ENCODE results near the gene SPHK1.

SPHK1 gene

GRCh38 chr17:76410328-76410965, 26.0 kb downstream of the SPHK1 start:
- no peak for DNase-seq

DNA sequence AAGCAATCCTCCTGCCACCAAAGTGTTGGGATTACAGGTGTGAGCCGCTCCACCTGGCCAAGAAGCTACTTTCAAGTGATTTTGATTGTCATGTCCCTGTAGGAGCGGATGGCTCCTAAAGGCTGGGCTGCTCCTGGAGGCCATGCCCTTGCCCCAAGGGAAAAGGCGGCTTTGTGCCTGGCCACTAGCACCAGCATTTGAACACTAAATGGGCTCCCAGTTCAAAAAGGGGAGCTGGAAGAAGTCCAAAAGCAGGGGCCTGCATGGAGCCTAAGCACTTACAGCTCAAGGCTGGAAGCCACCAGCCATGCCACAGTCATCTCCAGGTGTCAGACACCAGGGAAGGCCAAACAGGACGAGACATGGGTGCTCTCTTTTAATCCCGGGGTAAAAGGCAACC, 26.8 kb downstream of the SPHK1 start:
- no peak for DNase-seq

DNA sequence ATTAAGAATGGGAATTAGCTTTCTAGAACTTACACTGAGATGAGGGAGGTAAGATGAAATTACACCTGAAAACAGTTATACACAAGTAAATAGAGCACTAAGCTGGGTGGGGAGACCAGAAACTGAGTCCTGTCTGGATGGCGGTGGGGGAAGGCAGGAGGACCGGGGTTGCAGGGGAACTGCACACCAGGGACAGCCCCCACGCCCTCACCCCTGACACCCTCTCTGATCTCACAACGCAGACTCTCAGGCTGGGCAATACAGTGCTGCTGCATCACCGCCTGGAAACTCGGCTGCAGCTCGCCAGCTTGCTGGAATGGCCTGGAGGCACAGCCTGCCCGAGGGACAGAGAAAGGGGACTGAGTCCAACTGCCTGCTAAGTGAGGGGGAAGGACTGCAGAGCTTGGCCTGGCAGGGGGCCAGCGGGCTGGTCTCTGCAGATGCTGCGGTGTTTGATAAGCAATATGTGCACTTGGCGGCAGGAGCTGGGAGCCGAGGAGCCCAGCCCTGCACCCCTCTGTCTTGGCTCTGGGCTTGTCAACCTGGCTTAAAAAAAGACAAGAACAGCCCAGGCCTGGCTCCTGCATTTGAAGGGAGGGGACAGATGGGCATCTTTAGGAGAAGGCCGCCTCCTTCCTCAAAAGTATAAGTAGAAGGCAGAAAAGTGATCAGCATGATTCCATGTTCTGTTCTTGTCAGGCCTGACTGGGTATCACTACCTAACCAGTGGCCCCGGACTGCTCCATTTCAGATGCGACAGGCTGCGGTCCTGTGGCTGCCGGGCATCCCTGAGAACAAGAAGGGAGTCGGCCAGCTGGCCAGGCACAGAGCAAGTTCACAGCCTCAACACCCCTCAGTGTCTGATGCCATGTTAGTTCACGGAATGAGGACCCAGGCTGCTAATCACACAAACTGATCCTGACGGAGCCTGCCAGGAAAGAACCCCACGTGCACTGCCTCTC, 30.2 kb downstream of the SPHK1 start:
- DNase-seq: no peak

DNA sequence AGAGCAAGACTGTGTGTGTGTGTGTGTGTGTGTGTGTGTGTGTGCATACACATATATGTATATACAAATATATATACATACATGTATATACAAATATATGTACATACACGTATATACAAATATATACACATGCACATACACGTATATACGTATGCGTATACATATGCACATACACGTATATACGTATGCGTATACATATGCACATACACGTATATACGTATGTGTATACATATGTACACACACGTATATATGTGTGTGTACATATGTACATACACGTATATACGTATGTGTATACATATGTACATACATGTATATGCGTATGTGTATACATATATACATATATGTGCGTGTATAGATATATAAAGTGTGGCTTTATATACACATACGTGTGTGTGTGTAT, 31.4 kb downstream of the SPHK1 start:
- no peak for DNase-seq

DNA sequence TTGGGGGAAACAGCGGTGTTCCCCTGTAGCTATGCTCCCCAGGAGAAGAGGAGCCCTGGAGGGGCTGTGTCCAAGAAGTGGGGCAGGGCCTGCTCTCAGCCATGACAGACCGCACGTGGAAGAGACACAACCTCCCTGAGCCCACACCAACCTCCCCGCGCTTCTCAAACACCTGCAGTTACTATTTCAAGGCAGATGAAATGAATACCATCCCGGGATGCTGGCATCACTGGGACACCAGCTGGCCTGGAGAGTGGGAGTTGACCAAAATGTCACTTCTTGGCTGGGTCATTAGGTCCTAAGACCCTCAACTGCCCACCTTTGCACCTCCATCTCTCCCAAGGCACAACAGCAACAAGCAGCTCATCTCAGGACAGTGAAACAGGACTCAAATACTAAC, 32.0 kb downstream of the SPHK1 start:
- no peak for DNase-seq

DNA sequence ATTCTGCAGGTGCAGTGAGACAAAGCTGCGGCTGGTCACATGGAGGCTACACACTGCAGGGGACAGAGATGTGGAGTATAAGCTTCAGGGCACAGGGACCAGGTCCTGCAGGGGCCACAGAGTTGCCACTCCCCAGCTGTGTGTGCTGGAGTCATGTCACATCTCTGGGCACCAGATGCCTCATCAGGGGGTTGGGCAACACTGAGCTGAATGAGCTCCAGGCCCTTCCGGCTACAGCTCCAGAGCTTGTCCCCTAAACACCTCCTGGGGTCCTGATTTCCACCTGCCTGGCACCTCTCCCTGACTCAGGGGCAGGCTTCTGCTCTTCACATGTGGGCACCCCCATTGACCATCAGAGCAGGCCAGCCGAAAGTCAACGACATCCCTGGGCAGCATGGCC, 32.5 kb downstream of the SPHK1 start:
- no peak for DNase-seq

GRCh38 chr17:76417499-76418143, 33.2 kb downstream of the SPHK1 start:
- no peak for DNase-seq

DNA sequence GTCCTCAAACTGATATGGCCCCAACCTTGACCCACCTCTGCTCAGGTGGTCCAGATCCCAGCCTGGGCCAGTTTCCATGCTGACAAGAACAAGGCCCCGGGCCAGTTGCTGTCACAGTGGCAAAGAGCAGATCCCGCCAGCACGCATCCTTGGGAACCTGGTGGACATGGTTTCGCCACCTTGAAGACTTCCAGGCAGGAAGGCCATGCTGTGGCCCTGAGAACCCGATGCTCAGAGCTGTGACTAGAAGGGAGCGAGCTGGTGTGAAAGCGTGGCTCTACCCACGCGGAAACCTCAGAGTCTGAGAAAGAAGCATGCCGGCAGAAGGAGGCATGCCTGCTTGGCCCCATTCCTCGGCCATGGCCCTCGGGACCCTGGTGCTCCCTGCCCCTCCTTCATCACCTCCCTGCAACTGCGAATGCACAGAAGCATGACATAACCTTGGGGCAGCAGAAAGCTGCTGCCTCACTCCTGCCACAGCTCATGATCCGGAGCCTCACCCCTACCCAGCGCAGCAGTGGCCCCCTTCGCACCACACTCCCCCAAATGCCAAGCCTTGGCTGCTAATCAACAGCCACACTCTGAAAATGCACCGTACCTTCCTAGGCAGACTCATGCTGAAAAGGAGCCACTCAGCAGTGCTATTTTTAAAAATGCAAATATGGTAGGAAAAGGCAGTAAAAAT, 35.3 kb downstream of the SPHK1 start:
- no peak for DNase-seq

DNA sequence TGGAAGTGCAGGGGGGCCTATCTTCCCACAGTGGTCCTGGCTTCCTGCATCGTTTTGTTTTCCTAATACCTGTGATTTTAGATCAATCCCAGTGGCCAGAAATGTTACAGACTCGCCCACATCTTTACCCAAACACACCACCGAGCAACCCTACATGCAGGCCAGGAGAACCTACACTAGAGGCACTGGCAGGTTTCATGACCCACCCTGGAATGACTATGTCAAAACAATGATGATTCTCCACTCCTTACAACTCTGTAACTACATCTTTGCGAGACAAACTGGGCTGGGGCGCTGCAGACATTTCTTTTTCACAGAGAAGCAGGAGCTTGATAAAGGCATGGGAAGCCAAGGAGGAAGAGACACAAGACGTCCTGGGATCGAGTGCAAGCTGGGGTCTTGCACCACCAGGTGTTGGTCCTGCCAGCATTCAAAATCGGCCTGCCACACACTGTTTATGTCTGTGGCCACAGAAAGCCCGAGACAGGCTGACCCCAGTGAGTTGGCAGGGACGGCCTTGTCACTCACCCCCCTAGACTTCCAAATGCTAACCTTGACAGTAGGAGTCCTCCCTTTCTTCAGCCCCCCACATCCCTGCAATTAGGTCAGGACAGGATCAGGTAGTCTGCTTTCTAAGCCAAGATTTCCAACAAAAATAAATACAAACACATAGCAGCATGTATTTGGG, 36.1 kb downstream of the SPHK1 start:
- DNase-seq: no peak

GRCh38 chr17:76421044-76421407, 36.6 kb downstream of the SPHK1 start:
- no peak for DNase-seq

DNA sequence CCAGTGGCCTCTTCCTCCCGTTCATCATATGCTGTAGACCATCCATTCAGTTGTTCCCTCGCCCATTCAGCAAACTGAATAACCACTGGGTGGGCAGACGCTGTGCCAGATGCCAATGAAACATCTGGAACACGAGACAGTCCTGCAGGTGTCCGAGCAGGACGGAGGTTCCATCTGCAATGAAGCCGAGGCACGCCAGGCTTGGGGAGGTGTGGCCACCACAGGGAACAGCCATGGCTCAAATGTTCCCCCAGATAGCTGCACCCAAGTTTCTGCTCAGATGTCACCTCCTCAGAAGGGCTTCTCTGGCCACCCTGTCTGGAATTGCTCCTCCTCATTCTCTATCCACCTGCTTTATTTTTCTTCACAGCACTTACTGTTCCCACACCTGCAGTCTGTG, 38.0 kb downstream of the SPHK1 start:
- DNase-seq: no peak

- DNase-seq: no peak
Measured at GRCh38 chr17:76422860-76423259, 38.5 kb downstream of the SPHK1 start.

- DNase-seq: no peak
Measured at GRCh38 chr17:76426853-76427252, 42.4 kb downstream of the SPHK1 start.

GRCh38 chr17:76427501-76428231, 43.3 kb downstream of the SPHK1 start:
- DNase-seq: no peak

- no peak for DNase-seq
Measured at GRCh38 chr17:76428511-76428910, 44.1 kb downstream of the SPHK1 start.

DNA sequence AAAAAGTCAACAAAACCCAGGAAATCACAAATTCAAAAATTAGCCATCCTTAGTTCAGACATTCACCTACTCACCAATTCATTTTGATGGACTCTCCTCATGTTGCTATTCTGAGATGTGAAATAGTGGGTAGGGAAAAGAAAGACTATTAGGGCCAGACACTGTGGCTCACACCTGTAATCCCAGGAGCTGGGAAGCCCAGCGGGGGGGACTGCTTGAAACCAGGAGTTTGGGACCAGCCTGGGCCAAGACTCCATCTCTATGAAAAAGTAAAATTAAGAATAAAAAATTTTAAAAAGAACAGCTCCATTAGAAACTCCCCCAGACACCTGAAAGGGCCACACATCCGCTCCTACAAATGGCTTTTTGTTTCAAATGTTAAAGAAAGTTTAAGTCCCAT, 47.1 kb downstream of the SPHK1 start:
- no peak for DNase-seq

- DNase-seq: no peak
Measured at GRCh38 chr17:76432004-76432403, 47.6 kb downstream of the SPHK1 start.

GRCh38 chr17:76432712-76433336, 48.4 kb downstream of the SPHK1 start:
- no peak for DNase-seq

GRCh38 chr17:76433693-76434092, 49.3 kb downstream of the SPHK1 start:
- DNase-seq: no peak

DNA sequence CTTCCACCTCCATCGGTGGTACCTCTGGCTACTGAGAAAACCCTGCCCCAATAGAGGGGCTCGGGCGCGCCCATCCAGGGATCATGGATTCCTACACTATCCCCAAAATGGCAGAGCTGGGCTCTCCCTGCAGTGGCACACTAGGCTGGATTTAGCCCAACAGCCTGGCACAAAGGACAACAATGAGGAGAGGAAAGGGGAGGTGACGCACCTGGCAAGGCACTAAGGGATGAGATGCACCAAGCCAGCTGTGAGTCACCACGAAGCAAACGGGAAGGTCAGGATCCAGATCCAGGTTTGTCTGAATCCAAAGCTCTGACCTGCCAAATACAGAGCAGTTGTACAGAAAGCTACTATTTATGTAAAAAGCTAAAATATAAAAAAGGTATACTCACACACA, 50.5 kb downstream of the SPHK1 start:
- no peak for DNase-seq

DNA sequence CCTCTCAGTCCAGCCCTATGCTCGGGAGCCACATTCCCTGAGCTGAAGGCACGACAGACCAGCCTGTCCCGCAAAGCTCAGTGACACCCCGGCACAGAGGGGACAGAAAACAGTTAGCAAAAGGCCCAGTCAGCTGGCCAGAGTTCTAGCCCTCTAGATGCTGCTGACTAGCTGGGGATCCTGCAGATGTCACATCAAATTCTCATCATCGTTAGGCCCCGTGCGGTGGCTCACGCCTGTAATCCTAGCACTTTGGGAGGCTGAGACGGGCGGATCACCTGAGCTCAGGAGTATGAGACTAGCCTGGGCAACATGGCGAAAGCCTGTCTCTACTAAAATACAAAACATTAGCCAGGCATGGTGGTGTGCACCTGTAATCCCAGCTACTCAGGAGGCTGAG, 51.3 kb downstream of the SPHK1 start:
- no peak for DNase-seq
